Urothelium cell line (cell line): ENCODE measurements around the gene ACAP2.

Experiments used
- DNase-seq: peaks from one replicate; pipeline ENCODE4 v3.0.0; 2011; ENCODE audit warnings: low spot score, mixed read lengths
- FAIRE-seq: peaks from 2 replicates; lab custom pipeline; 2011; peaks lifted over from hg19 to GRCh38; lab: Jason Lieb, UNC

The ACAP2 gene

GRCh38 chr3:195226900-195227447 is 215.8 kb downstream of the ACAP2 start:
- FAIRE-seq (no peak), DNase-seq (no peak)

- no peak for DNase-seq
- no peak for FAIRE-seq
Measured at GRCh38 chr3:195226445-195226844, 216.4 kb downstream of the ACAP2 start.

GRCh38 chr3:195224980-195225580 is 217.7 kb downstream of the ACAP2 start:
- DNase-seq, result no peak
- no peak for FAIRE-seq
